ENCODE data around the gene SUGP2.

SUGP2 gene

GRCh38 chr19:19062454-19063182 lies 29.3 kb upstream of the SUGP2 start:
- Histone ChIP-seq H3K4me3 (replicated peaks; ENCODE audit: low read depth, low read length) (peak overlapping the region; percentile 57), H3K36me3 (ENCODE audit: control insufficient read depth, insufficient read depth, low read length) (peaks cover 7% of the 10 kb centered on the region), H3K27me3 (replicated peaks; ENCODE audit: control insufficient read depth, insufficient read depth, low read length) (no peaks in the 10 kb centered on the region)
- DNase-seq (ENCODE audit: extremely low read depth, insufficient read length), result no peak
- no peak for TF ChIP-seq CTCF (IDR thresholded peaks at IDR 0.05; ENCODE audit: insufficient read depth, low read length, poor library complexity, severe bottlenecking)

- Histone ChIP-seq H3K36me3 (ENCODE audit: control insufficient read depth, insufficient read depth, low read length) (peaks cover 15% of the 10 kb centered on the region), H3K4me3 (replicated peaks; ENCODE audit: low read depth, low read length) (no peak overlapping the region), H3K27me3 (replicated peaks; ENCODE audit: control insufficient read depth, insufficient read depth, low read length) (no peaks in the 10 kb centered on the region)
- DNase-seq (ENCODE audit: extremely low read depth, insufficient read length), result no peak
- TF ChIP-seq CTCF (IDR thresholded peaks at IDR 0.05; ENCODE audit: insufficient read depth, low read length, poor library complexity, severe bottlenecking), result no peak
These were observed 28.2 kb upstream of the SUGP2 start for GRCh38 chr19:19061506-19061905.

- peaks cover 21% of the 10 kb centered on the region for H3K36me3 ChIP-seq (ENCODE audit: control insufficient read depth, insufficient read depth, low read length)
- no peak for DNase-seq (ENCODE audit: extremely low read depth, insufficient read length)
These were observed 26.7 kb upstream of the SUGP2 start for GRCh38 chr19:19059837-19060611.

GRCh38 chr19:19059018-19059836 lies 25.9 kb upstream of the SUGP2 start:
- Histone ChIP-seq H3K4me3 (replicated peaks; ENCODE audit: low read depth, low read length) (no peak overlapping the region), H3K36me3 (ENCODE audit: control insufficient read depth, insufficient read depth, low read length) (peaks cover 27% of the 10 kb centered on the region), H3K27me3 (replicated peaks; ENCODE audit: control insufficient read depth, insufficient read depth, low read length) (no peaks in the 10 kb centered on the region)
- DNase-seq (ENCODE audit: extremely low read depth, insufficient read length), result no peak
- no peak for TF ChIP-seq CTCF (IDR thresholded peaks at IDR 0.05; ENCODE audit: insufficient read depth, low read length, poor library complexity, severe bottlenecking)

More at GRCh38 chr19:19059837-19060611, 26.7 kb upstream of the SUGP2 start:
- TF ChIP-seq CTCF (IDR thresholded peaks at IDR 0.05; ENCODE audit: insufficient read depth, low read length, poor library complexity, severe bottlenecking), result no peak
- no peaks in the 10 kb centered on the region for H3K27me3 ChIP-seq (replicated peaks; ENCODE audit: control insufficient read depth, insufficient read depth, low read length)
- H3K4me3 ChIP-seq (replicated peaks; ENCODE audit: low read depth, low read length), result no peak overlapping the region

GRCh38 chr19:19057720-19058119 lies 24.4 kb upstream of the SUGP2 start:
- Histone ChIP-seq H3K36me3 (ENCODE audit: control insufficient read depth, insufficient read depth, low read length) (peaks cover 30% of the 10 kb centered on the region), H3K4me3 (replicated peaks; ENCODE audit: low read depth, low read length) (no peak overlapping the region), H3K27me3 (replicated peaks; ENCODE audit: control insufficient read depth, insufficient read depth, low read length) (no peaks in the 10 kb centered on the region)
- no peak for TF ChIP-seq CTCF (IDR thresholded peaks at IDR 0.05; ENCODE audit: insufficient read depth, low read length, poor library complexity, severe bottlenecking)
- no peak for DNase-seq (ENCODE audit: extremely low read depth, insufficient read length)

All from GM06990 (cell line).